HG03354 (cell line): ENCODE data around the gene SLC34A3.

ENCODE experiments used
- ATAC-seq: cut with Tn5 transposase; IDR thresholded peaks from one replicate; pipeline ENCODE4 v1.9.1; 2021; ENCODE audit warnings: mild to moderate bottlenecking; ENCODE audit not compliant: unreplicated experiment, poor library complexity, severe bottlenecking

SLC34A3 gene

GRCh38 chr9:137194909-137195308 is 35.8 kb upstream of the SLC34A3 start:
- no peak for ATAC-seq

GRCh38 chr9:137195525-137196220 is 35.0 kb upstream of the SLC34A3 start:
- no peak for ATAC-seq

GRCh38 chr9:137198051-137198901 is 32.4 kb upstream of the SLC34A3 start:
- ATAC-seq = no peak

GRCh38 chr9:137198902-137199283 is 31.8 kb upstream of the SLC34A3 start:
- ATAC-seq = no peak

- ATAC-seq = no peak
These were observed 31.1 kb upstream of the SLC34A3 start for GRCh38 chr9:137199411-137200121.

GRCh38 chr9:137200311-137201204 is 30.1 kb upstream of the SLC34A3 start, which contains the start of gene TPRN:
TSS of gene TPRN (minus strand) at chr9:137200741. CDS start at chr9:137200711, 30 bp downstream.
- ATAC-seq = peak; percentile 86

GRCh38 chr9:137201205-137201868 is 29.4 kb upstream of the SLC34A3 start:
- no peak for ATAC-seq

- no peak for ATAC-seq
These were observed 27.7 kb upstream of the SLC34A3 start for GRCh38 chr9:137202966-137203365.

- no peak for ATAC-seq
These were observed 26.0 kb upstream of the SLC34A3 start for GRCh38 chr9:137204731-137205125.

- peak; percentile 54 for ATAC-seq
These were observed 25.3 kb upstream of the SLC34A3 start, which contains the start of the genes NDOR1 and TMEM203 for GRCh38 chr9:137205126-137206069. TSS of gene NDOR1 (plus strand) at chr9:137205700. CDS start at chr9:137205778, 78 bp downstream. TSS of gene TMEM203 (minus strand) at chr9:137205648. CDS start at chr9:137205414, 234 bp downstream.

GRCh38 chr9:137206602-137207001 is 24.1 kb upstream of the SLC34A3 start:
- ATAC-seq = no peak

GRCh38 chr9:137211532-137211931 is 19.2 kb upstream of the SLC34A3 start:
- ATAC-seq = no peak

GRCh38 chr9:137212520-137212919 is 18.2 kb upstream of the SLC34A3 start:
- ATAC-seq = no peak

- ATAC-seq = no peak
These were observed 17.3 kb upstream of the SLC34A3 start for GRCh38 chr9:137213160-137214060.

GRCh38 chr9:137214620-137215019 is 16.1 kb upstream of the SLC34A3 start:
- no peak for ATAC-seq

- no peak for ATAC-seq
These were observed 15.3 kb upstream of the SLC34A3 start for GRCh38 chr9:137215196-137215986.
